Right kidney (tissue), 1 donor: ENCODE measurements around the gene AFF3.
"Not testable (repeated sequence)": the region's sequence is repeated elsewhere in the genome, so short reads cannot be mapped to it uniquely, and the experiment has no call there.

ENCODE experiments used
- DNase-seq: peaks from one replicate; pipeline ENCODE4 v3.0.0-alpha.2; 2016

The AFF3 gene

GRCh38 chr2:99928470-99929053 lies 213.8 kb downstream of the AFF3 start:
- DNase-seq, result no peak

GRCh38 chr2:99927690-99928207 lies 214.6 kb downstream of the AFF3 start:
- DNase-seq, result not testable (repeated sequence)

- DNase-seq, result no peak
Measured at GRCh38 chr2:99926986-99927385, 215.4 kb downstream of the AFF3 start.

- DNase-seq, result no peak
Measured at GRCh38 chr2:99925960-99926359, 216.4 kb downstream of the AFF3 start.

GRCh38 chr2:99922664-99923063 lies 219.7 kb downstream of the AFF3 start:
- DNase-seq, result no peak

- no peak for DNase-seq
Measured at GRCh38 chr2:99921903-99922302, 220.5 kb downstream of the AFF3 start.

GRCh38 chr2:99918389-99918788 lies 224.0 kb downstream of the AFF3 start:
- no peak for DNase-seq

- DNase-seq, result no peak
Measured at GRCh38 chr2:99915108-99915675, 227.2 kb downstream of the AFF3 start.

GRCh38 chr2:99911736-99912135 lies 230.7 kb downstream of the AFF3 start:
- DNase-seq, result no peak

- DNase-seq, result no peak
Measured at GRCh38 chr2:99910902-99911301, 231.5 kb downstream of the AFF3 start.

- no peak for DNase-seq
Measured at GRCh38 chr2:99905636-99906035, 236.8 kb downstream of the AFF3 start.

GRCh38 chr2:99905025-99905424 lies 237.4 kb downstream of the AFF3 start:
- DNase-seq, result no peak

- DNase-seq, result no peak
Measured at GRCh38 chr2:99903981-99904380, 238.4 kb downstream of the AFF3 start.

GRCh38 chr2:99900556-99900955 lies 241.8 kb downstream of the AFF3 start:
- DNase-seq, result no peak

- no peak for DNase-seq
Measured at GRCh38 chr2:99899882-99900281, 242.5 kb downstream of the AFF3 start.

GRCh38 chr2:99899058-99899855 lies 243.1 kb downstream of the AFF3 start:
- DNase-seq, result no peak

- DNase-seq, result no peak
Measured at GRCh38 chr2:99898336-99899048, 243.9 kb downstream of the AFF3 start.

- DNase-seq, result no peak
Measured at GRCh38 chr2:99891428-99891780, 251.0 kb downstream of the AFF3 start.

- DNase-seq, result no peak
Measured at GRCh38 chr2:99890568-99891427, 251.6 kb downstream of the AFF3 start.

GRCh38 chr2:99888617-99889016 lies 253.8 kb downstream of the AFF3 start:
- no peak for DNase-seq

GRCh38 chr2:99886418-99886817 lies 256.0 kb downstream of the AFF3 start:
- DNase-seq, result no peak

GRCh38 chr2:99883358-99883757 lies 259.0 kb downstream of the AFF3 start:
- no peak for DNase-seq
